Adrenal gland (tissue), 5 donors: ENCODE data around the gene MAP2K1.

Source experiments
- CTCF ChIP-seq, 6 experiments: fragments of 450-650 bp in 4 of 6; fragments of 200-600 bp in 2 of 6; sonication (generic) in 1 of 6; IDR thresholded peaks; 1 replicate in 5 of 6; 2 replicates in 1 of 6; pipeline versions ENCODE4 v1.5.1 to v1.8.0; 2016 to 2021; ENCODE audit warnings: antibody characterized with exemption in 6 of 6, mild to moderate bottlenecking in 2 of 6, moderate library complexity in 1 of 6
- POLR2A ChIP-seq, 2 donors: fragments of 450-650 bp; IDR thresholded peaks; one replicate each; pipeline ENCODE4 v1.6.1; 2017; ENCODE audit warnings: antibody characterized with exemption in 2 of 2, mild to moderate bottlenecking in 2 of 2, moderate library complexity in 1 of 2
- donor health status: DM: no; HTN: no; CAD: no.

GRCh38 chr15:66452420-66452819 is 65.7 kb downstream of the MAP2K1 start:
- TF ChIP-seq CTCF (IDR thresholded peaks at IDR 0.05) (no peak), POLR2A (IDR thresholded peaks at IDR 0.05) (no peak)
